Activated CD8-positive, alpha-beta T cell treated with anti-CD3 and anti-CD28 coated beads, Interleukin-2, amount 10 ng/mL, durations not matched to agents 7 days and 5 days (primary cell): ENCODE measurements around the gene HSP90AA1. TPM values are rescaled to one million over a fixed set of nuclear protein-coding genes. Genes with fewer than 3 reads are reported as not detected.
A peak's percentile ranks its signal among the peaks of the same experiment; 100 is the strongest.
"Not testable (repeated sequence)": the region's sequence is repeated elsewhere in the genome, so short reads cannot be mapped to it uniquely, and the experiment has no call there.

Experiments used
- ATAC-seq: fragments of 150-1000 bp; cut with Tn5 transposase; one replicate; pipeline ENCODE4 v1.10.0; 2021; ENCODE audit warnings: moderate library complexity
- CTCF ChIA-PET: fragments of 350-600 bp; sonication (Branson Sonifier 250); formaldehyde crosslinking; loops from one replicate; lab custom pipeline; 2021; ENCODE audit warnings: antibody characterized with exemption; lab: Charles Lee
- POLR2A ChIA-PET: fragments of 350-600 bp; sonication (Branson Sonifier 250); formaldehyde crosslinking; loops from one replicate; lab custom pipeline; 2021; ENCODE audit warnings: antibody characterized with exemption; lab: Charles Lee
- DNase-seq: peaks from one replicate; pipeline ENCODE4 v3.0.0-alpha.2; 2020
- H3K27ac Mint-ChIP-seq: one replicate; pipeline ENCODE4 v1.8.0; 2021; ENCODE audit warnings: mild to moderate bottlenecking, mixed read lengths
- H3K27me3 Mint-ChIP-seq: one replicate; pipeline ENCODE4 v1.8.0; 2021; ENCODE audit warnings: low read depth, mixed read lengths
- H3K36me3 Mint-ChIP-seq: one replicate; pipeline ENCODE4 v1.8.0; 2021; ENCODE audit warnings: low read depth, mixed read lengths
- H3K4me1 Mint-ChIP-seq: one replicate; pipeline ENCODE4 v1.8.0; 2021; ENCODE audit warnings: low read depth, mixed read lengths
- H3K4me3 Mint-ChIP-seq: one replicate; pipeline ENCODE4 v1.8.0; 2021; ENCODE audit warnings: mild to moderate bottlenecking, mixed read lengths
- H3K9me3 Mint-ChIP-seq: one replicate; pipeline ENCODE4 v1.8.0; 2022; ENCODE audit warnings: mixed read lengths; ENCODE audit not compliant: insufficient read depth
- total RNA-seq, 2 experiments: library from RNA; stranded (reverse); gene quantifications; one replicate each; pipeline ENCODE4 v1.2.3, GENCODE V29; 2021

HSP90AA1 gene
- total RNA-seq, 2 experiments from 2014 or later, result 702 to 715 TPM

- not testable (repeated sequence) for H3K36me3 Mint-ChIP-seq, DNase-seq, H3K27me3 Mint-ChIP-seq, ATAC-seq, H3K27ac Mint-ChIP-seq, H3K4me1 Mint-ChIP-seq, H3K4me3 Mint-ChIP-seq, H3K9me3 Mint-ChIP-seq
- ChIA-PET CTCF (interaction anchor here (0.7 to 3.5 kb wide), 5 partner anchors 15 to 250 kb away, joined by 3 to 32 read pairs (median 3); no protein-coding TSS in a partner anchor), POLR2A (interaction anchor here (0.6 kb wide), 1 partner anchor 930 kb away, joined by 5 read pairs; no protein-coding TSS in a partner anchor)
Measured at GRCh38 chr14:102064590-102064989, 22.3 kb downstream of the HSP90AA1 start.

- no peak overlapping the region for H3K27ac Mint-ChIP-seq
- H3K27me3 Mint-ChIP-seq, result peaks cover 2% of the 10 kb centered on the region
- no peaks in the 10 kb centered on the region for H3K9me3 Mint-ChIP-seq
- no peaks in the 10 kb centered on the region for H3K36me3 Mint-ChIP-seq
- ATAC-seq (no peak), DNase-seq (no peak)
- H3K4me1 Mint-ChIP-seq, result peaks cover 6% of the 10 kb centered on the region
- ChIA-PET CTCF (interaction anchor here (0.6 to 3.5 kb wide), 5 partner anchors 28 to 1814 kb away, joined by 3 to 32 read pairs (median 3); no protein-coding TSS in a partner anchor), POLR2A (interaction anchor here (0.6 kb wide), 1 partner anchor 931 kb away, joined by 5 read pairs; no protein-coding TSS in a partner anchor)
- H3K4me3 Mint-ChIP-seq, result no peak overlapping the region
Measured at GRCh38 chr14:102063808-102064429, 22.9 kb downstream of the HSP90AA1 start.

- ATAC-seq, result peak; percentile 95
- peaks cover 8% of the 10 kb centered on the region for H3K4me1 Mint-ChIP-seq
- H3K36me3 Mint-ChIP-seq, result no peaks in the 10 kb centered on the region
- DNase-seq, result peak; percentile 81
- H3K4me3 Mint-ChIP-seq, result no peak overlapping the region
- no peak overlapping the region for H3K27ac Mint-ChIP-seq
- H3K27me3 Mint-ChIP-seq, result peaks cover 3% of the 10 kb centered on the region
- CTCF ChIA-PET, result interaction anchor here (0.6 to 3.5 kb wide), 6 partner anchors 33 to 1813 kb away, joined by 3 to 32 read pairs (median 4); no protein-coding TSS in a partner anchor
- no peaks in the 10 kb centered on the region for H3K9me3 Mint-ChIP-seq
- POLR2A ChIA-PET, result interaction anchor here (0.9 kb wide), 1 partner anchor 9 kb away, joined by 4 read pairs; no protein-coding TSS in a partner anchor
Measured at GRCh38 chr14:102063109-102063807, 23.6 kb downstream of the HSP90AA1 start.

- DNase-seq (no peak), ATAC-seq (no peak)
- peaks cover 16% of the 10 kb centered on the region for H3K4me1 Mint-ChIP-seq
- no peak overlapping the region for H3K4me3 Mint-ChIP-seq
- H3K9me3 Mint-ChIP-seq, result no peaks in the 10 kb centered on the region
- peaks cover 3% of the 10 kb centered on the region for H3K27me3 Mint-ChIP-seq
- no peak overlapping the region for H3K27ac Mint-ChIP-seq
- H3K36me3 Mint-ChIP-seq, result peaks cover 10% of the 10 kb centered on the region
- ChIA-PET CTCF (interaction anchor here (1.5 kb wide), 1 partner anchor 37 kb away, joined by 4 read pairs; no protein-coding TSS in a partner anchor), POLR2A (interaction anchor here (0.6 kb wide), 1 partner anchor 216 kb away, joined by 5 read pairs; no protein-coding TSS in a partner anchor)
Measured at GRCh38 chr14:102058961-102059360, 27.9 kb downstream of the HSP90AA1 start.

GRCh38 chr14:102058146-102058545, 28.7 kb downstream of the HSP90AA1 start:
- Mint-ChIP-seq H3K4me1 (peaks cover 16% of the 10 kb centered on the region), H3K27ac (no peak overlapping the region), H3K27me3 (peaks cover 3% of the 10 kb centered on the region), H3K9me3 (no peaks in the 10 kb centered on the region), H3K36me3 (peaks cover 10% of the 10 kb centered on the region), H3K4me3 (no peak overlapping the region)
- POLR2A ChIA-PET, result interaction anchor here (0.7 kb wide), 1 partner anchor 12 kb away, joined by 3 read pairs; no protein-coding TSS in a partner anchor
- ATAC-seq (no peak), DNase-seq (no peak)
- CTCF ChIA-PET, result interaction anchor here (1.0 to 1.5 kb wide), 2 partner anchors 10 to 38 kb away, joined by 4 read pairs; no protein-coding TSS in a partner anchor

GRCh38 chr14:102057480-102058114, 29.2 kb downstream of the HSP90AA1 start:
- ATAC-seq, result no peak

GRCh38 chr14:102056694-102057442, 30.0 kb downstream of the HSP90AA1 start:
- CTCF ChIA-PET, result interaction anchor here (1.0 to 1.6 kb wide), 2 partner anchors 9 to 39 kb away, joined by 4 read pairs; no protein-coding TSS in a partner anchor
- Mint-ChIP-seq H3K9me3 (no peaks in the 10 kb centered on the region), H3K27ac (no peak overlapping the region), H3K36me3 (peaks cover 17% of the 10 kb centered on the region), H3K4me1 (peaks cover 13% of the 10 kb centered on the region), H3K4me3 (no peak overlapping the region), H3K27me3 (peaks cover 3% of the 10 kb centered on the region)
- ATAC-seq (no peak), DNase-seq (no peak)
- POLR2A ChIA-PET, result interaction anchor here (1.2 kb wide), 1 partner anchor 21 kb away, joined by 3 read pairs; no protein-coding TSS in a partner anchor

More at GRCh38 chr14:102057480-102058114, 29.2 kb downstream of the HSP90AA1 start:
- H3K9me3 Mint-ChIP-seq, result no peaks in the 10 kb centered on the region
- POLR2A ChIA-PET, result interaction anchor here (0.7 kb wide), 1 partner anchor 12 kb away, joined by 3 read pairs; no protein-coding TSS in a partner anchor
- CTCF ChIA-PET, result interaction anchor here (1.0 to 1.5 kb wide), 2 partner anchors 9 to 39 kb away, joined by 4 read pairs; no protein-coding TSS in a partner anchor
- peaks cover 13% of the 10 kb centered on the region for H3K36me3 Mint-ChIP-seq
- H3K4me1 Mint-ChIP-seq, result peaks cover 16% of the 10 kb centered on the region
- H3K27ac Mint-ChIP-seq, result no peak overlapping the region
- no peak for DNase-seq
- H3K4me3 Mint-ChIP-seq, result no peak overlapping the region
- H3K27me3 Mint-ChIP-seq, result peaks cover 3% of the 10 kb centered on the region

- H3K27me3 Mint-ChIP-seq, result peaks cover 3% of the 10 kb centered on the region
- CTCF ChIA-PET, result interaction anchor here (1.6 to 1.8 kb wide), 2 partner anchors 41 to 42 kb away, joined by 3 to 4 read pairs; no protein-coding TSS in a partner anchor
- ATAC-seq, result no peak
Measured at GRCh38 chr14:102055181-102055901, 31.5 kb downstream of the HSP90AA1 start.

GRCh38 chr14:102052522-102052921, 34.3 kb downstream of the HSP90AA1 start:
- ChIA-PET CTCF (interaction anchor here (2.2 kb wide), 1 partner anchor 44 kb away, joined by 6 read pairs; no protein-coding TSS in a partner anchor), POLR2A (no interaction called here)
- H3K27ac Mint-ChIP-seq, result peak overlapping the region; percentile 34
- no peak for DNase-seq
- no peak overlapping the region for H3K4me3 Mint-ChIP-seq
- ATAC-seq, result no peak
- peaks cover 47% of the 10 kb centered on the region for H3K36me3 Mint-ChIP-seq
- peaks cover 2% of the 10 kb centered on the region for H3K4me1 Mint-ChIP-seq
- H3K27me3 Mint-ChIP-seq, result no peaks in the 10 kb centered on the region
- no peaks in the 10 kb centered on the region for H3K9me3 Mint-ChIP-seq

More at GRCh38 chr14:102055181-102055901, 31.5 kb downstream of the HSP90AA1 start:
- peaks cover 12% of the 10 kb centered on the region for H3K4me1 Mint-ChIP-seq
- DNase-seq, result no peak
- peak overlapping the region; percentile 61 for H3K27ac Mint-ChIP-seq
- H3K4me3 Mint-ChIP-seq, result no peak overlapping the region
- POLR2A ChIA-PET, result interaction anchor here (1.2 kb wide), 1 partner anchor 19 kb away, joined by 3 read pairs; no protein-coding TSS in a partner anchor
- no peaks in the 10 kb centered on the region for H3K9me3 Mint-ChIP-seq
- peaks cover 23% of the 10 kb centered on the region for H3K36me3 Mint-ChIP-seq

GRCh38 chr14:102050625-102051024, 36.2 kb downstream of the HSP90AA1 start:
- DNase-seq, result no peak
- ChIA-PET CTCF (no interaction called here), POLR2A (no interaction called here)
- H3K4me3 Mint-ChIP-seq, result no peak overlapping the region
- no peaks in the 10 kb centered on the region for H3K27me3 Mint-ChIP-seq
- ATAC-seq, result no peak
- H3K36me3 Mint-ChIP-seq, result peaks cover 52% of the 10 kb centered on the region
- no peaks in the 10 kb centered on the region for H3K4me1 Mint-ChIP-seq
- H3K27ac Mint-ChIP-seq, result no peak overlapping the region
- H3K9me3 Mint-ChIP-seq, result no peaks in the 10 kb centered on the region
